Spleen (tissue), 7 donors: ENCODE results near the gene ALDH2.
"Not testable (repeated sequence)": the region's sequence is repeated elsewhere in the genome, so short reads cannot be mapped to it uniquely, and the experiment has no call there.

Experiments
- POLR2A ChIP-seq, 3 donors: fragments of 450-650 bp; IDR thresholded peaks; one replicate each; pipeline ENCODE4 v1.5.1; 2017; ENCODE audit warnings: antibody characterized with exemption in 3 of 3, mild to moderate bottlenecking in 1 of 3
- POLR2AphosphoS5 ChIP-seq, 3 donors: sonication (generic); formaldehyde crosslinking; IDR thresholded peaks; one replicate each; pipeline ENCODE4 v1.5.1; 2017; ENCODE audit warnings: antibody characterized with exemption in 3 of 3
- TF ChIP-seq, protein P1 (sequence below), 11 experiments: fragments of 200-600 bp in 7 of 11; fragments of 450-650 bp in 4 of 11; sonication (generic) in 4 of 11; IDR thresholded peaks in 8 of 11; conservative IDR thresholded peaks in 3 of 11; 1 replicate in 7 of 11; 2 replicates in 4 of 11; pipeline versions ENCODE4 v1.4.0 to v1.8.0; 2016 to 2021; ENCODE audit warnings: antibody characterized with exemption in 11 of 11, inconsistent platforms in 4 of 11, mild to moderate bottlenecking in 1 of 11
- donor health status: DM: no; HTN: no; CAD: no; lungs with moderate emphysema.
- donor health status: DM: no; HTN: no; CAD: no.
- donor health status: DM: no; HTN: no; CAD: no.

- TF ChIP-seq, protein P1, sequence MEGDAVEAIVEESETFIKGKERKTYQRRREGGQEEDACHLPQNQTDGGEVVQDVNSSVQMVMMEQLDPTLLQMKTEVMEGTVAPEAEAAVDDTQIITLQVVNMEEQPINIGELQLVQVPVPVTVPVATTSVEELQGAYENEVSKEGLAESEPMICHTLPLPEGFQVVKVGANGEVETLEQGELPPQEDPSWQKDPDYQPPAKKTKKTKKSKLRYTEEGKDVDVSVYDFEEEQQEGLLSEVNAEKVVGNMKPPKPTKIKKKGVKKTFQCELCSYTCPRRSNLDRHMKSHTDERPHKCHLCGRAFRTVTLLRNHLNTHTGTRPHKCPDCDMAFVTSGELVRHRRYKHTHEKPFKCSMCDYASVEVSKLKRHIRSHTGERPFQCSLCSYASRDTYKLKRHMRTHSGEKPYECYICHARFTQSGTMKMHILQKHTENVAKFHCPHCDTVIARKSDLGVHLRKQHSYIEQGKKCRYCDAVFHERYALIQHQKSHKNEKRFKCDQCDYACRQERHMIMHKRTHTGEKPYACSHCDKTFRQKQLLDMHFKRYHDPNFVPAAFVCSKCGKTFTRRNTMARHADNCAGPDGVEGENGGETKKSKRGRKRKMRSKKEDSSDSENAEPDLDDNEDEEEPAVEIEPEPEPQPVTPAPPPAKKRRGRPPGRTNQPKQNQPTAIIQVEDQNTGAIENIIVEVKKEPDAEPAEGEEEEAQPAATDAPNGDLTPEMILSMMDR (IDR thresholded peaks at IDR 0.05 in 8 of 11, conservative IDR thresholded peaks at IDR 0.05 in 3 of 11): peak in 5 of 11 experiments; percentile 17 to 24 (median 22)
- TF ChIP-seq POLR2A, POLR2AphosphoS5 (IDR thresholded peaks at IDR 0.05): not testable (repeated sequence)
Measured at GRCh38 chr12:111824312-111824711, 57.6 kb downstream of the ALDH2 start.
